Hematopoietic multipotent progenitor cell treated with erythropoietin and hydrocortisone succinate and interleukin-3 and kit ligand, for 8 days (in vitro differentiated cells): ENCODE results near the gene TOR1AIP1.

Experiments
- DNase-seq: peaks from one replicate; pipeline ENCODE4 v3.0.0-alpha.2; 2015

The TOR1AIP1 gene

DNA sequence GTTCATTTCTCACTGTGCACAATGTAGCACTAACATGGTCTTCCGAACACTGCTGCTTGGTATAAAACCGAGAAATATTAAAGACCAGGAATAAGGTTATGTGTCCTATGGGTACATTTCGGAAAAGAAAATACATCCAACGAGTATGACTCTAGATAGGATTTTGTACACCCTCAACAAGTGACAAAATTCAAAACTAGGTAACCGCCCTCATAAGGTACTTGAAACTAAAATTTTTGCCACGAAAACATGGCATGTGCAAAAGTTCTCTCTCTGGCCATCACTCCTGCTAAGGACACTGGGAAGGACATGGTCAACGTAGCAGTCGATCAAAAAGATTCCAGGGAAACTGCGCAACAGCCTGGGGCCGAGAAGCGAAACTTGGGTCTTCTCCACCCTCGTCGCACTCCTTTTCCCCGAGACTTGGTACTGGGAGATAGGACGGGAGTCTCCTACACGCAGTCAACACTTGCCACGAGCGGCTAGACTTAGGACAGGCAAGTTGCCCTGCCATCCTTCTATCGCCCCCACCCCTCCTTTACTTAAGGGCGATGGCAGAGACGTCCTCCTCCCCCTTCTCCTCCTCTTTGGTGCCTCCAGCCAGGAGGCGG, 338 bp upstream of the TOR1AIP1 start:
- peak; percentile 85 for DNase-seq

DNA sequence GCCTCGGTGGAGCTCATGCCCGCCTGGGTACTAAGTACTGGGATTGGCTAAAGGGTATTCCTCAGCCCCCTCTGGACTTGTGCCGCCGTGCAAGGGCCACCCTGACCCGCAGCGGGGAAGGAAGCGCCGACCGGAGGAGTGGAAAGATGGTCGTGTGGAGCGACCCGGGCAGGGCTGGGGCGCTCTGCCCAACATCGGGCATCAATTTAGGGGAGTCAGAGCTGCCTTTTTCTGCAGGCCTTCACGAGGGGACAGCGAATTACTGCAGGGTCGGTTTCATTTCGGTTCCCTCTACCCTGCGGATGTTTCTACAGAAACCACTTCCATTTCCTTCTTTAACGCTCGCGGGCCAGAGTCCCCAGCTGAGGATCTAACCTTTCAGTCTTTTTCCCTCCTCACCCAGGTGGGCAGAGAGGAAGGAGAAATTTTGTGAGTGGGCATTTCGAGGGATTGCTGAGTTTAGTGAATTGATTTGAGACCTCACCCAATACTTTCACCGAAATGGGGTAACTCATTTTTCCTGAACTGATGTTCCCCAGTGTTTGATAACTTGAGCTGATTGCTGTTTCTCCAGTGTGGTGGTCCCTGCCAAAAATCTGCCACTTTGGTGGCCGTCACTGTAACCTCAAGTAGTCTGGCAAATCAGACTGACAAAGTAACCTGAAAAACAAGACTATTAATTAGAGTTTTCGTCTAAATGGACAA, 1.1 kb downstream of the TOR1AIP1 start:
- DNase-seq, result peak; percentile 11

DNA sequence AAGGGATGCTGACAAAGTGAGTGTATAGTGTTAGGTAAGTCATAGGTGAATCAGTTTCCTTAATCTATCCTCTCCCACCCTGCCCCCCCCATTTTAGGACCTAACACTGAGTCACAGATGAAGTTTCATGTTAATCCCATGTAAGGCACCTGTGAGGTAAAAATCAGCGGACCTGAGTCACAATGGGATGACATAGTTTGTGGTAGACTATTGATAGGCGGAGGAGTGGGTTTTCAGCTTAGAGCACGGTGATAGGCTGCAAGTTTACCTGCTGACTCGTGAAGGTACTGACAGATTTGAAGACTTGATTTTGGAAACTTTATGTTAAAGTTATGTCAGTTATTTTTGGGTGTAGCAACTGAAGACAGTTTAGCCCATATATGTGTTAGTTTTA, 1.7 kb downstream of the TOR1AIP1 start:
- peak; percentile 13 for DNase-seq

DNA sequence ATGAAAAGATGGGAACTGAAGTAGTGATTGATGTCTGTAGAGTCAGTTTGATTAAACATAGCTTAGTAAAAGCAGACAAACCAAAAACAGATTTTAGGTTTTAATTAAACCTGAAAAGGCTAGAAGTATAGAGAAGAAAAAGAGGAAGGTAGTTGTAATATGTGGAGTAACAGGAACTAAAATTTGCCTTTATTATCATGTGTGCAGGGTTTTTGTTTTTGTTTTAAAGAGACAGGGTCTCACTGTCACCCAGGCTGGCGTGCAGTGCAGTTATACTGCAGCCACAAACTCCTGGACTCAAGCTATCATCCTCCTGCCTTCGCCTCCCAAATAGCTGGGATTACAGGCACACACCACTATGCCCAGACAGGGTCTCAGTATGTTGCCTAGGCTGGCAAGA, 6.0 kb downstream of the TOR1AIP1 start:
- DNase-seq, result no peak

DNA sequence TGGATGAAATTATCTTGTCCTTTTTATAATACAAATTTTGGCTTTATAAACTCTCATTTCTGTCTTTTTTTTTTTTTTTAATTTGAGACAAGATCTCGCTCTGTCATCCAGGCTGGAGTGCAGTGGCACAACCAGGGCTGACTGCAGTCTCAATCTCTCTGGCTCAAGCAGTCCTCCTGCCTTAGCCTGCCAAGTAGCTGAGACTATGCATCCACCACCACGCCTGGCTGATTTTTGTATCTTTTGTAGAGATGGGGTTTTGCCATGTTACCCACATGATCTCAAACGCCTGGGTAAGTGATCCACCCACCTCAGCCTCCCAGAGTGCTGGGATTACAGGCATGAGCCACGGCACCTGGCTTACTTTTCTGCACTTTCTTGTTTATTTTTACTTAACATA, 7.5 kb downstream of the TOR1AIP1 start:
- peak; percentile 41 for DNase-seq

DNA sequence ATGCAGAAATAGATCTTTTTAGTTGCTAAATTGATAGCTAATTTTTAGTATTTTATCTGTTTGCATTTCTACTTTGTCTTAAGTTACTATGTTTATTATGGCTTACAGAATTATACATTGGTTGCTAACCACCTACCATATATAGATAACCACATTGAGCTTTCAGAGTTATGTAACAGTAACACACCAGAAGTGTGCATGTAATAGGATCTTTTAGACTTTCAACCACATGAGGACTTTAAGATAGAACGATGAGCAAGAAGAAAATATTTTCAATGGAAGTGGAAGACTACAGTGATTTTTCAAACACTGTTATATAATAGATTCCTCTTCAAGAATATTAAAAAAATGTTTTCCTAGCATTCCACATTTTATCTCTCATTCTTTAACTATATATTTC, 28.8 kb downstream of the TOR1AIP1 start:
- DNase-seq, result peak; percentile 11

DNA sequence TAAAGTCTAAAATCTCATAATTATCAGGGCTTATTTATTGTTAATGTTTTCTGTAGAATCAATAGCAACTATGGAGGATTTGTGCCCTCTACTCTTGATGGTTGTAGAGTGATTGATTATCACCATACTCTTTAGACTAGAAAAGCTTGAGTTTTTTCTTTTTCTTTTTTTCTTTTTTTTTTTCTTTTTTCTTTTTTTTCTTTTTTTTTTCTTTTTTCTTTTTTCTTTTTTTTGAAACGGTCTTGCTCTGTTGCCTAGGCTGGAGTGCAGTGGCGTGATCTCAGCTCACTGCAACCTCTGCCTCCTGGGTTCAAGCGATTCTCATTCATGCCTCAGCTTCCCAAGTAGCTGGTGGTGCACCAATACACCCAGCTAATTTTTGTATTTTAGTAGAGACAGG, 29.7 kb downstream of the TOR1AIP1 start:
- no peak for DNase-seq

DNA sequence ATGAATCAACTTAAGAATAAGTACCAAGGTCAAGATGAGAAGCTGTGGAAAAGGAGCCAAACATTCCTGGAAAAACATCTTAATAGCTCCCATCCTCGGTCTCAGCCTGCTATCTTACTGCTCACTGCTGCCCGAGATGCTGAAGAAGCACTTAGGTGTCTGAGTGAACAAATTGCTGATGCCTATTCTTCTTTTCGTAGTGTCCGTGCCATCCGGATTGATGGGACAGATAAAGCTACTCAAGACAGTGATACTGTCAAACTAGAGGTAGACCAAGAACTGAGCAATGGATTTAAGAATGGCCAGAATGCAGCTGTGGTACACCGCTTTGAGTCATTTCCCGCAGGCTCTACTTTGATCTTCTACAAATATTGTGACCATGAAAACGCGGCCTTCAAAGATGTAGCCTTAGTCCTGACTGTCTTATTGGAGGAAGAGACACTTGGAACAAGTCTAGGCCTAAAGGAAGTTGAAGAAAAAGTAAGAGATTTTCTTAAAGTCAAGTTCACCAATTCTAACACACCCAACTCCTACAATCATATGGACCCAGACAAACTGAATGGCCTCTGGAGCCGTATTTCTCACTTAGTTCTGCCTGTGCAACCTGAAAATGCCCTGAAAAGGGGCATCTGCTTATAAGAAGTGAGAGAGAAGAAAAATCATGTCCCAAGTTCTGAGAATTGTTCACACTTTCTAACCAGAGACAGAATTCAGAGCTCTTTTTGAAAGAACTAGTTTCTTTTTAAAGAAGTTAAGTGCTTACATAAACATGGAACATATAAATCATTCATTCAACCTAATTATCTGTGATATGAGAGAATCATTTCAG, 35.7 kb downstream of the TOR1AIP1 start:
- DNase-seq, result no peak

DNA sequence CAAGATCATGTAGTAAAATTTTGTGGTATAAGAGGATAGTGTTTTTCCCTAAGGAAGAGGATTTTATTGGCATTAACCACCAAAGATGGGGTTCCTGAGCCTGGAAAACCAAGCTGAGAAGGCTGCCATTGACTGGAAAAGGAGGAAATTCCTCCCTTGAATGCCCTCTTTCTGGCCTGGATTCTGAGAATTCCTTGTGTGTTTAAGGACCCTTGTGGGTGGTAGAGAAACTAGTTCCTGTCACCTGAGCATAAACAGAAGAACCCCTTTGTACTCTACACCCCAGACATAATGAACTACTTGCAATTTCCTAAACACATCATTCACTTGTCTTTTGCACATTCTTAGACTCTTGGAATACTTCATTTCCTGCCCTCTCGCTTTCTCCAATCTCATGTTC, 39.4 kb downstream of the TOR1AIP1 start:
- no peak for DNase-seq

DNA sequence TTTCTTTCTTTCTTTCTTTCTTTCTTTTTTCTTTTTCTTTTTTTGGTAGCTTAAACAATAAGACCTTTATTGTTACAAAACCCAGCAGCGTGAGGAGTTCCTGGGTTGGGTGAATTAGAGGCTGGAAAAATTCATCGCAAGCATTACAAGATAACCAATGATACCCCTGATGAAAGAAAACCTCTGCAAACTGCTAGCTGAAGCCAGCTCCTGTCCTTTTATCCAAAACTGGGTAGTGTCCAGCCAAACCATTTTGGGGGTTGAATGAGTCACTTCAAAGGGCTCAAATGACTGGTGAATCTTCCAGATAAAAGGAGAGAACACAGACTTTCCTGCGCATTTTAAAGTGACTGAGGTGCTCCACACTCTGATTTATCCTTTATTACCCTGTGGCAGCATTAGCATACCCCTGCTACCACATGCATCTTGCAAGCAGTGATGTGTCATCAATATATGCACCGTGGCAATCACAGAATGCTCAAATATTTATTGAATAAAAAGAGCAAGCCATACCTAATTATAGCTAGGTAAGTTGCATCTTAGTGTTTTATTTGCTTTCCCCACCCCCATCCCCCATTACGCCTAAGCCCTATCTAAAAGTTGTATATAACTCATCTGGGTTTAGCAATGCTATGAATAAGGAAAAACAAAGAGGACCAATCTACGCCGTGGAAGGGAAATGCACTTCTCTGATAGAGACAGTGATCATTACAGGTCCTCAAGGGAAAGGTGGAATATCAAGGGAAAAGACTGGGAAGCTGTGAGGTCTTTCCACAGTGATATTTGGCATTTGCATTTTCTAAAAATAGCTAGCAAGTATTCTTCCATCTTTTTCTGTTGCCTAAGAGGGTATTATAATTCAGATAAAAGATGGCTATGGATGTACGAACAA, 40.1 kb downstream of the TOR1AIP1 start:
- no peak for DNase-seq

DNA sequence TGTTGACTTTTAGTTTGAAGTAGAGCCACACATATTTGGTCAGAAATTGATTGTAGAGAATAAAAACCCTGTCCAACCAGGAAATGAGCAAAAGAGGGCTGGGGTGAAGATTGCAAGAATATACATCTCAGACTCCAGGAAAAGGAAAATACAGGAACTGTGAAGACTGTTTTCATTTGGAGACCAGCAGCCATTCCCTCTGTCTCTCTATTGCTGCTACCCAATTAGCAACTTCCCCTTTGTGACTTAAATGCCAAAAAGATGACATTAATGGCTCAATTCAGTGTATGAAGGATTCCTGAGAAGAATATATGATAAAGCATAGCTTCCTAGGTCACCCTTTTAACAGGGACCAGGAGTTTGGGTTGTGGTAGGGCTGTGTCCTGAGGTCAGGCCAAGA, 40.9 kb downstream of the TOR1AIP1 start:
- DNase-seq, result no peak

DNA sequence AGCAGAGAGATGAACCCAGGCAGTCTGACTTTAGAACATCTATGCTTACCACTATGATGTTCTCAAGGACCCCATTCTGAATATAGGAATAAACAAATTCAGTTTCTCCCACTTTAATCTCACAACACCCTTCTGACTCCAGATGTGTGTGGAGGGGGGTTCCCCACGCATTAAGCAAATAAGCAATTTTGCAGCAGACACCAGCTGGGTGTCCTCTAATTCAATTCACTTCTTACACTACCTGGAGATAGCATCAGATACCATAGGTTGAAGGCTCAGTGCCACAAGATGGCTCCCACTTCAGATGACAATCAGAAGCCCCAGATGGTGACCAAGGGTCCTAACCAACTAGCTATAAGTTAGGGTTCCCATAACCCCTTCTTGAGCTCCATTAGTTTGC, 42.2 kb downstream of the TOR1AIP1 start:
- no peak for DNase-seq

DNA sequence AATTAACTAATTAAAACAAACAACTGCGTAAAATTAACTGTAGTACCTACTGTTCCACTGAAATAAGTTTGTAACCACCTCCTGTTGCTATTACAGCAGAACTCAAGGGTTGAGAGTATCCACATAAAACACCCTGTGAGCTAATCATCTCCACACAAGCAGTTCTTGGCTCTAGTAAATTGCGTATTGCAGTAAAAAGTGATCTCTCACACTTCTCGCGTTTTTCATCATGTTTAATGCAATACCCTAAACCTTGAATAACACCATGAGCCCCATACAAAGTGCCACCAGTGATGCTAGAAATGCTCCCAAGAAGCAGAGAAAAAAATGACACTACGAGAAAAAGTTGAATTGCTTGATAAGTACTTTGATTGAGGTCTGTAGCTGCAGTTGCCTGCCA, 43.2 kb downstream of the TOR1AIP1 start:
- DNase-seq, result no peak

DNA sequence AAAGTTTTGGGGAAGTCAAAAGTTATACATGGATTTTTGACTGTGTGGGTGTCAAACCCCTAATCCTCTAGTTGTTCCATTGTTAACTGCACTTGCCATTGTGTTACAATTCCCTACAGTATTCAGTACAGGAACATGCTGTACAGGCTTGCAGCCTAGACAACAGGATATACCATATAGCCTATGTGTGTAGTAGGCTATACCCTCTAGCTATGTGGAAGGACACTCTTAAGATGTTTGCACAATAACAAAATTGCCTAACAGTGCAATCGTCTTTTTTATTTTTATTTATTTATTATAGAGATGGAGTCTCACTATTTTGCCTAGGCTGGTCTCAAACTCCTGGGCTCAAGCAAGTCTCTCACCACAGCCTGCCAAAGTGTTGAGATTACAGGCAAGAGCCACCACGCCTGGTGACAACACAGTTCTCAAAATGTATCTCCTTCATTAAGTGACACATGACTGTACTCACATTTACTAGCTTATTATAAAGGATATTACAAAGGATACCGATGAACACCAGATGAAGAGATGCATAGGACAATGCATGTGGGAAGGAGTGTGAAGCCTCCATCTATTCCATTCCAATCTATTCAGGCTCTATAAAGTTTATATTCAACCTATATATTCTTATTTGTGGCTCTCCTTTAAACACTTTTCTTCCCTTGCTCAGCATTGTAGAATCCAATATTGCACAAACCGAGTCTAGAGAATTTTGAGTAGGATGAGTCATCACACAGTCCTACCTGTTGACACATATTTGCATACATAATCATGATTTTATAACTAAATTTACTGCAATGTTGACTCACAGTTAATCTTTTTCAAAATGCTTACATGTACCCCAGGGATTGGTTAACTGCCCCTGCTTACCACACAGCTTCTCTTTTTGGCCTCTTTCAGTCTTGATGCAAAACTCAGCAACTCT, 44.1 kb downstream of the TOR1AIP1 start:
- no peak for DNase-seq

DNA sequence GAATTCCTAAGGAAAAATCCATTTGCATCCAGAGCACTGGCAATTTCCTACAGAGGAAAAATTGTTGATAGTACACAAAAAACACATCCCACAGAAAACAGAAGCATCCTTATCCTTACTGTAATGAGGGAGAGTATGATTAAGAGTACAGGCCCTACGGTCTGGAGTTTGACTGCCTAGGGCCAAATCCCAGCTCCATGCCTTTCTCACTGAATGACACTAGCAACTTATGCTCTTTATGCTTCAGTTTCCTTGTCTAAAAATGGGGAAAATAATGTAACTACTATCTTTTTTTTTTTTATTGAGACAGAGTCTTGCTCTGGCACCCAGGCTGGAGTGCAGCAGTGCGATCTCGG, 44.7 kb downstream of the TOR1AIP1 start:
- no peak for DNase-seq

DNA sequence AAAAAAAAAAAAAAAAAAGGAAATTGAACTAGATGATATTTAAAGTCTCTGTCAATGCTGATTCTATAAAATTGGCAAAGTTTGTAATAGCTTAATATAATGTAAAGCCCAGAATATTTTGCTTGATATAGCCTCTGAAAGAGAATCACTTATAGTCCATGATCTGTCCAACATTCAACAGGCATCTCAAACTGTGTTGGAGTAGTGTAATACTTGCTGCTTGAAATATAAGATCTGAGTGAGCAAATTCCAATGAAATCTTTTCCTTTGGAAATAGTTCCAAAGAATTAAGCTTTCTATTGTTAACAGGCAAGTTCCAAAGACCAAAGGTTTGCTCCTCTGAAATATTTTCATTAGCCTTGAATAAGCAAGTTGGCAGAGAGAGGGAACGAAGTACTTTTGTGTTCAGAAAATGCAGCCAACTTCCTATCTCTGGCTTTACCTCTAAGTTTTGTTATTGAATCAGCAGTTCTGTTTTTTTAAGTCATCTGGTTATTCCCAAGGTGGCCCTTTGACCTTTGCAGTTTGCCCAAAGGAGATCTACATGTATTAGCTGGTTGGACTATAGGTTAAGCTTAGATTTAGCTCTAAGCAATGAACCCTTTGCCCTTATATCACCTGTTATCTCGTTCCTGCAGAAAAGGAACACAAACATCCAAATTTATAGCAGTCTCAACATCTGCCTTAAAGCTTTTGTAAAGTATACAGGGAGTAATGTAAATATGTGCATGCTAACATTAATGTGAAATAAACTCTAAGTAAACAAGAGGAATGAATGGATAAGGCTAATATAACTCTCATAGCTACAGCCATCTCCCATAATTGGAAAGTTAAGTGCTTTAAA, 48.1 kb downstream of the TOR1AIP1 start:
- no peak for DNase-seq

DNA sequence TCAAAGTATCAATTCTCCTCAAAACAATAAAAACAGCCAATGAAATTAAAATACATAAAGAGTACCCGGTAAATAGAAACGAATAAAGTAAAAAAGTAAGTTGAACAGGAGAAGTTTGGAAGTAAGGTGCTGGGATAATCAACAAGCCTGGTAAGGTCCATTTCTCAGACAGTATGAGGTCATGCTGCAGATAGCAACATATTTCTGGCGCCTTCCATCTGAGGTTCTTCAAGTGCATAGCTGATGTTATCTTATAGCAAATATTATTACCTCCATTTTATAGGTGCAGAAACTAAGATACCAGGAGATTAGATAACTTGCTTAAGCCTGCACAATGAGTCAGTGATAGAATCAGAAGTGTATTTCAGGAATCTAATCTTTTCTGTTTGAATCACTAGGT, 48.8 kb downstream of the TOR1AIP1 start:
- no peak for DNase-seq

DNA sequence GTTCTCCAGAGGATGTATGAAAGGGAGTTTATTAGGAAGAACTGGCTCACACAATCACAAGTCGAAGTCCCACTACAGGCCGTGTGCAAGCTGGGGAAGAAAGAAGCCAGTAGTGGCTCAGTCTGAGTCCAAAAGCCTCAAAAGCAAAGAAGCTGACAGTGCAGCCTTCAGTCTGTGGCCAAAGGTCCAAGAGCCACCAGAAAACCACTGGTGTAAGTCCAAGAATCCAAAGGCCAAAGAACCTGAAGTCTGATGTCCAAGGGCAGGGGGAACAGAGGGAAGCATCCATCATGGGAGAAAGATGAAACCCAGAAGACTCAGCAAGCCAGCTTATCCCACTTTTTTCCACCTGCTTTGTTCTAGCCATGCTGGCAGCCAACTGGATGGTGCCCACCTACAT, 51.1 kb downstream of the TOR1AIP1 start:
- DNase-seq, result no peak

DNA sequence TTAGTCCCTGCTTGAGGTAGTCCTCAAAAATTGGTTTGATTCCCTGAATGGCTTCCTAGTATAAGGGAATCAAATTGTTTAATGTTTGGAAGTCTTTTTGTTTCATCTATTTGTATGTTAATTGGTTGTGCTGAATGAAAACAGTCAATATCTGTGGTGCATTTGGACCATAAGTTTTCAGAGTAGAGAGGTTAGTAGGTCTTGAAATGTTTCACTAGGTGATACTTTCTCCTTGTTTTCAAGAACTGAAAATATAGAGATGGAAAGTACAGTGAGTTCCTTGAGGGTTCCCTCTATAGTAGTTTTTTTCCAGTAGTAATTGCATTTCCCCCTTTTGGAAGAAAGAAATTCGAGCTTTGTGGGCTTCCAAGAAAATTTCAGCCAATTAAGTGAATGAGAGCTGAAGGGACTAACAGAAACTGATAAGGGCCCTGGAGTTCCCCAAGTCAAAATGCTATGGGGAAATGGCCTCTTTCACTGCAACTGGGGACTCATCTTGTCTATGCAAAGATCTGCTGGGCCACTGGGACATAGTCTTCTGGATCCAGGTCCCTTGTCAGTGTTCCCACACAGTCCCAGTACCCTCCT, 53.9 kb downstream of the TOR1AIP1 start:
- DNase-seq, result no peak

DNA sequence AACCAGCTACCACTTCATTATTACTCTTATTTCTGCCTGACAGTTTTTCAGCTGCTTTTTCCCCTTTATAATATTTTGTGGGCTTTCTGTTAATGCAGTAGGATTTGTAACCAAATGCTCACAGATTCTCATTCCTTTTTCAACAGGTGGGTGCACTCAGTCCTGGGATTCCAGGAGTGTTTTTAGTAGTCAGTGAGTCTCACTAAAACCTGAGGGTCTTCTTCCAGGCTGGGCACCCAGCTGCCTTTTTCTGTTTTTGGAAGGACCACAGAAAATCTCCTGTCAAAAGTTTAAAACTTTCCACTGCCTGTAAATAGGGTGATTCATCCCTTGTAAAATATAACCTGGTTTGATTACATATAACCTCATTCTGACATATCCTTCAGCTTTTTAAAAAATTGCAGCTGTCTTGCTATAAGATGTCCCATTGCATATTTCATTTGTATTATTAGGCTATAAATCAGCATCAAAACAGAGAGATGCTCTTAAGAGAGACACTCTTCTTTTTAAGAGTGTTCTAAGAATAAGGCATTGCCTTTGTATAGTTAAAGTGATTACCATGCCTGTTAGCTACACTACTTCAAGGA, 55.7 kb downstream of the TOR1AIP1 start:
- no peak for DNase-seq
